HG03103 (cell line): ENCODE measurements around the gene ABCB11.
A peak's percentile ranks its signal among the peaks of the same experiment; 100 is the strongest.
"Not testable (repeated sequence)": the region's sequence is repeated elsewhere in the genome, so short reads cannot be mapped to it uniquely, and the experiment has no call there.

Experiments used
- ATAC-seq: cut with Tn5 transposase; IDR thresholded peaks from one replicate; pipeline ENCODE4 v1.9.1; 2021; ENCODE audit warnings: low read depth; ENCODE audit not compliant: unreplicated experiment

ABCB11 gene

DNA sequence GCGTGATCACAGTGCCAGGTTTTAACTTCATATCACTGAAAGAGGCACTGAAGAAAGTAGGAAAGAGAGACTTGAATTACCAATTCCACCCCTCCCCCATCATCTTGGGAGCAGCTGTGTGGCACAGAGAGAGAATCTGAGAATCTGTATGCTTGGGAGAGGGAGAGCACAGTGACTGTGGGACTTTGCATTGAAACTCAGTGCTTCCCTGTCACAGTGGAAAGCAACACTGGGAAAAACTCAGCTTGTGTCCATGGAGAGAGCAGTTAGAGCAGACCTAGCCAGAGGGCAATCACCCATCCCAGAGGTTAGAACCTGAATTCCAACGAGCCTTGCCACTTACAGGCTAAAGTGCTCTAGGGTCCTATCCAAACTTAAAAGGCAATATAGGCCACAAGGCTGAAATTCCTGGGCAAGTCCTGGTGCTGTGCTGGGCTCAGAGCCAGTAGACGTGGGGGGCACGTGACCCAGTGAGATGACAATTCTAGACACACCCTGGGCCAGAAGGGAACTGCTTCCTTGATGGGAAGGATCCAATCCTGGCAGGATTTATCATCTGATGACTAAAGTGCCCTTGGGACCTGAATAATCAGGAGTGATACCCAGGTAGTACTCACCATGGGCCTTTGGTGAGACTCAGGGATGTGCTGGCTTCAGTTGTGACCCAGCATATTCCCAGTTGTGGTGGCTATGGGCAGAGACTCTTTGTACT, 15.5 kb upstream of the ABCB11 start:
- no peak for ATAC-seq

DNA sequence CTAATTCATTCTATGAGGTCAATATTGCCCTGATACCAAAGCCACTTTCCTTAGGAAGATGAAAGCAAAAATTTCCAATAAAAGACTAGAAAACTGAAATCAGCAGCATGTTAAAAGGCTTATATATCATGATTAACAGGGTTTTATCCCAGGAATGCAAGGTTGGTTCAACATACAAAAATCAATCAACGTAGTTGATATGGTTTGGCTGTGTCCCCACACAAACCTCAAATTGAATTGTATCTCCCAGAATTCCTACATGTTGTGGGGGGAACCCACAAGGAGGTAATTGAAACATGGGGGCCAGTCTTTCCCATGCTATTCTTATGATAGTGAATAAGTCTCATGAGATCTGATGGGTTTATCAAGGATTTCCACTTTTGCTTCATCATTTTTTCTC, 11.7 kb upstream of the ABCB11 start:
- ATAC-seq, result no peak

DNA sequence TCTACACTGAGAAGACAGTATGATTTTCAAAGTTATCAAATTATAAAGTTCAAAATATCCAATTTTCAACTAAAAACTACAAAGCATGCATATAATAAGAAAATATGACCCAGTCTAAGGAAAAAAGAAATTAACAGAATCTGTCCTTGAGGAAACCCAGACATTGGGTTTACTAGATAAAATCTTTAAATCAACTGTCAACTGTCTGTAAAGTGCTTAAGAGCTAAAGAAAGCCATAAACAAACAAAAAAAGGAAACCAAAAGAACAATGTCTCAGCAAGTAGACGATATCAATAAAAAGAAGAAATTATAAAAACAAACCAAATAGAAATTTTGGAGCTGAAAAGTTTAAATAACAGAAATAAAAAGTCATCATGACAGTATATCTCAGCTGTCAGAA, 10.5 kb upstream of the ABCB11 start:
- no peak for ATAC-seq

DNA sequence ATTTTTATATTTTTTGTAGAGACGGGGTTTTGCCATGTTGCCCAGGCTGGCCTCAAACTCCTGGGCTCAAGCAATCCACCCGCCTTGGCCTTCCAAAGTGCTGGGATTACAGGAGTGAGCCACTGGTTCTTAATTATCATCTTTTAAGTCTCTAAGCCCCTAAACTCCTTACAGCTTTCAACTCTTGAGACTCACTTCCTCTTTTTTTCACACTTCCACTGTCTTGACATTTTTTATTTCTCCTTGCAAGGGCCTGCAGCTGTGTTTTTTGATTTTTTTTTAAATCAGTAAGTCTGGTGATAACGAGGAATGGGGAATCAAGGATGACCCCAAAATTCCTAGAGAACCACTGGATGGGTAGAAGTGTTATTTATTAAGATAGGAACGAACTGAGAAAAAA, 8.6 kb upstream of the ABCB11 start:
- no peak for ATAC-seq

DNA sequence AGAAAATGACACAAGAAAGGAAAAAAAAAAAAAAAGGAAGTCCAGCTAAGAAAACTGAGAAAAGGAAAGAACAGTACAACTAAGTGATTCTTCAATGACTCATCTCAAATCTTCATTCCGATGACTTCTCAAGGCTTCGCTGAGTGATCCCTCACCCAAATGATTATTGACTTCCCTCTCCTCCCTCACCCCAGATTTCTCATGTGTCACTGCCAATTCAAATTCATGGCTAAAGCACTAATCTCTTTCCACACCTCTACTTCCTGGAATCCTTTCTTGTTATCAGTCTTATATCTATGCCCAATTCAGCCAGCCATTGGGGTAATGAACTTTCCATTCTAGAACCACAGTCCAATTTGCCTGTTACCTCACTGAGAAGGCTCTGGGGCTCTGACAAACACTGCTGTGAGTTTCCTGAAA, 7.2 kb upstream of the ABCB11 start:
- ATAC-seq, result peak; percentile 46

DNA sequence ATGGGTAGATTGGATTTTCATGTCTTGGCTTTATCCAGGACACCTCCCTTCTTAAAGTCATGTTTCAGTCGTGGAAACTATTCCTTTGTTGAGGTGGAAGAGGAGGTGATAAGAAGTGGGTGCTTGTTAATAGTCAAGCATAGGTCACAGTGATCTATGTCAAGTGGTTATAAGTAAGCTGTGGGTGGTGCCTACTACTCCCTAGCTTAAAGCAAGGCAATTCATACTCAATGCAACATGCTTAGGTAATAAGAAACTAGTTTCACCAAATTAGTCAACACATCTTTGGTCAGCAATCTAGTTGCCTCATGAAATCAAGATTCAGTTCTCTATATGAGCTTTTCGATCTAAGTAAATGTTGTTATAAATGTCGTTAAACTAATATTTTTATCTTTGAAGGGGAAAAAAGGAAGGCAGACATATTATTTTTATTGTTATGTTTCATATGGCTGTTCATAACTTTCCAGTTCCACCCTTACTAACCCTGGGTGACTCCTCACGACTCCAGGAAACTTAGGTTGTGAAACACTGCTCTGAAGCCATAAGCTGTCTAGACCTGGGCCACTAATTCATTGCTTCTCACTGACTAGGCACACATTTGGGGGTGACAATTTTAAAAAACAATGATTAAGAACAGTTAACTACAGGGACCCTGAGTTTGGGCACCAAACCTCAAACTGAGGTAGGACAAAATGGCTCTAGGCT, 5.8 kb upstream of the ABCB11 start:
- ATAC-seq, result no peak

DNA sequence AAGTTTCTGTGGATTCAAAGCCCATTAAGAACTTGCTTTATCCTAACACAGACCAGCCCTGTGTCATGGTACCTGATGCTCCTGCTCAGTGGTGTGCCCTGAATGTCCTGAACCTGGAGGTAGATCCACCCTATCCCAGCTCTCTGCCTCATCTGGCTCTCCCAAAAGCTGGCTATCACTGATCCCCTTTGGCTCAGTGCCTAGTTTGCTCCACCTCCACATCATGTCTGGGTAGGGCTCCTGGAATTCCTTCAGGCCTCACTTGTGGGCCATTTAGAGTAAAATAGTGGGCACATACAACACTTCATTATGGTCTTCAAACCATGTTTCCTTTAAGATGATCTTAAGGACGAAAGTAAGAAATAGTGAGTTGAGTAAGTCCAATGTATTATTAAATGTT, 4.8 kb upstream of the ABCB11 start:
- ATAC-seq, result no peak

DNA sequence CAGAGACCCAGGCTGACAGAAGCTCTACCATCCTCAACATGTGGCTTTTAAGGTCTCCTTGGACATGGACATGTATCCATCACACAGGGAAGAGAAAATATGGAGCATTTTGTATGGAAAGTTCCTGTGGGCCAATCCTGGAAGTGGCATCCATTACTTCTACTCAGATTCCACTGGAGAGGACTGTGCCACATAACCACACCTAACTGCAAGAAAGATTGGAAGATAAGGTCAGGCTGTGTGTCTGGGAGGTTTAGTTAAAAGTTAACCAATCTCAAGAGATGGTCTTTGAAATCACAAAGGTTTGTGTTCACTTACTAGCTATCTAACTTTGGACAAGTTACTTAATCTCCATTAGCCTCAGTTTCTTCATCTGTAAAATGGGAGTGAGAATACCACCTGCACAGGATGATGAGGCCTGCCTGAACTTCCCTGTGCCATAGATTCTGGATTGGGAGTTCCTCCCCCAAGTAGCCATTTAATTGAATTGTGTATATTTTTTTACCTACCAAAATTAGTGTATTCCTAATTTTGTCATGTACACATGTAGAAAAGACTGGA, 3.9 kb upstream of the ABCB11 start:
- ATAC-seq, result no peak

DNA sequence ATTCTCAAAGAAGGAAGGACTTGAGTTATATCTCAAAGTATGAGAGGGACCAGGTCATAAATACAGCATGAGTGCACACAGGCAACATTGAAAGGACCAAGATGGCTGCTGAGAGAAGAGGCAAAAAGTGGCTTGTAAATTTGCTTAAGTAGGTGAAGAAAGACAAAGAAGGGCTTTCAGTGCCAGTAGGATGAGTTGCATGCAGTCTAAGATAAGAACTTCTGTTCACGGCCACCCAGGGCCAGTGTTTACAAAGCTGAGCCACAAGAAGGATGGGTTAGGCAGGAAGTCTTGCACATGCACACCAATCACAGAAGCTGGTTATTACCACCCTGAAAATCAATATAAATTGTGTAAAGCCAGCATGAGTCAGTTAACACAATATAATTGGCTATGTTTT, 3.1 kb upstream of the ABCB11 start:
- no peak for ATAC-seq

DNA sequence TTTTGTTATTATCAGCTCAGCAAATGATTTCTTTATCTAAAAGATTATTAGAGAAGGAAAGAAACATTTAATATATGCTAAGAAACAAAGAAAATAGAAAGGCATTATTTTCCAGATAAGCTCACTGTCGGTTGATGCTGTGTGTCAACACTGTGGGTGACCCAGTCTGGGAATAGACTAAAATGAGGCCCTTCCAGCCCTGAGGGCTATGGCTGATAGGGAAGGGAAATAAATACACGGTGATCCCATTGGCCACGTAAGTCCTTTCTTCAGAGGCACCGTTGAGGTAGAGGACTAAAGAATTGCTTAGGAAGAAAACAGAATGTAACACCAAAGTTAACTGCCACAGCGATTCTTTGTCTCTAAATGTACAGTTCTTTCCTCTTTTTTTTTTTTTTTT, 1.8 kb downstream of the ABCB11 start:
- ATAC-seq, result no peak

DNA sequence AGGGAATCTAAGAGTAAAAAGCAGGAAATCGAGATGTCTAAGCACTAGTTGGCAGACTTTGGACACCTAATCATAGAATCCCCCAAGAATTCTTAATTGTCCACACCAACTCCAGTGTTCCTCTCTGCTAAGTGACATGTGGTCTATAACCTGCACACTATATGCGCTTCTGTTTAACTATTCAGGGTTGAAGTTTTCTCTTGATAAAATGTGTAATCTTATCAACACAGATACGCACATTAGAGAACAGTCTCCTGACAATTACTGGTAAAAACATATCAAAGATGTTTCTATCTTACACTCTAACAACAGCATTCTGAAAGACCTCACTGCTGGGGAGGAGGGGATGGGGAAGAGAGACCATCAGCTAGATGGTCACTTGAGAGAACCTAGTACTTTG, 3.9 kb downstream of the ABCB11 start:
- ATAC-seq, result no peak

DNA sequence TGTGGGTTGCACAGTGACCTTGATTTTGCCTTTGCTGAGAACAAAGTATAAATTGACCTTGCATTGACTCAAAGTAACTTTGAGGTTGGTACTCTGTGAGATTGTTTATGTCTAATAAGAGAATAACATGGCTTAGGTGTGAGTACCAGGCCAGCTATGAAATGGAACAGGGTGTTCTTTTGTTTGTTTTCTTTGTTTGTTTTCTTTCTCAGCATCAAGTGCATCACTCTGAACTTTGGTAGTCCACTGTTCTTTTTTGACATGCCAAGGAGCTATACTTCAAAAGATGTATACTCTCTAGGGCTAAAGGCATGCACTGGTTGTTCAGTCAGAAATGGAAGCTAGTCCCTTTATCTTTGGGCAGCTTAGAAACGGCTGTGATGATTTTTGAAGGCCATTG, 5.1 kb downstream of the ABCB11 start:
- ATAC-seq, result no peak

DNA sequence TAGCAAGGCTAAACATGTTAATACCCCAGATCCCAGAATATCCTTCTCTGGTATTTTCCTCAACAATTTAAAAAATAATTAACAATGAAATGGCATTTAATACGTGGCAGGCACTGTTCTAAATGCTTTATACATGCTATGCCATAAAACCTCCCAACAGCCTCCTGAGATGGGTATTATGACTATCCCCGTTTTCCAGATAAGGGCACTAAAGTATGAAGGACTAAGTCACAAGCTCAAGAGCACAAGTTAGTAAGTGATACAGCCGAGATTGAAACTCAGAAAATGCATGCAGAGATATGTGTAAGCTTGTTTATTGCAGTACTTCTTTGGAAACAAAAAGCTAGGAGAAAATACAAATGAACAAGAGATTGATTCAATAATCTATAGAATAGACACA, 8.0 kb downstream of the ABCB11 start:
- ATAC-seq, result no peak

DNA sequence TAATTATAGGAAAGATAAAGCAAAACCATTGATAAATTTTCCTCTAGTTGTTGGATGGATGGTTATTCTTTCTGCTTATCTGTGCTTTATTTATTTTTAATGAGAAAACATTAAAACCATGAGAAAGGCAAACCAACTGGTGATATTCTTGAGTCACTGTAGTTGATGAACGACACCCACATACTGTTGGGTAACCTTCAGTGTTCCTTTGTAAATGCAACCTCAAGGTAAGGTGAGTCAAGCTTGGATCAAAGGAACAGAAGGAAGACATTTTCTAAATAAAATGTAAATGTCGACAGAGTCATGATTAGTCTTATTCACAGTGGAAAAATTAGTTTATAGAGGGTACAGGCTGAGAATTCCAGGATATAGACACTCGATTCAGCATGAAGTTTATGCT, 12.7 kb downstream of the ABCB11 start:
- no peak for ATAC-seq

DNA sequence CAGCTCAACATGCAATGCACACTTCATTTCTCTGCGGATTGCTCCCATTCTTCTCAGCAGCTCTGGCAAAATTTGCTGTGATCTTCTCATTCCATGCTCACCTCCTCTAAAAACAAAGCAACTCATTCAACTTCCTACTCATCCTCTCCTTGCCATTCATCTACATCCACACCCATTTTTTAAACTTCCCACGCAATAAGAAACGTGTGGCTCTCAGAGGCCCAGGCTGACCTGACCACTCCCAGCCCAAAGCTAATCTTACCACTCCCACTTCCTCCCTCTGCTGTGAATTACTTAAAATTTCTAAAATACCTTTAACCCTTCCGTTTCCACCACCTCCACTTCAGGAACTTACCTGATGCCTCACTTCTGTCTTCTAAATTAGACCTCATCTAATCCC, 15.2 kb downstream of the ABCB11 start:
- ATAC-seq, result no peak

DNA sequence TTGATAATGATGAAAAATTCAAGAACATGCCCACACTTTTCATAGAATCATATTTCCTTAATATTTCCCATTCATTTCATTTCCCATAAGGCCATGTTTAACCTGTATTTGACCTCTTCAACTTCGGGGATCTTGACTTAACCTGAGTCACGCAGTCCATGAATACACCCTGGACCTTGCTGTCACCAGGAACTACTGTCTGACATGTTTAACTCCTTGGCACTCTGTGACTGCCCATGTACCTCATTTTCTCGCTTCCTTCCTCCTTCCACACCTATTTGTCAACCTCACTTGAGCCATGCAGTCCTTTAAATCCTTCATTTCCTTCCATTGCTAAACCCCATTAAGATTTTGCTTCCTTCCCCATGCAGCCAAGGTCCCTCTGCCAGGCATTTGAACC, 16.3 kb downstream of the ABCB11 start:
- no peak for ATAC-seq

DNA sequence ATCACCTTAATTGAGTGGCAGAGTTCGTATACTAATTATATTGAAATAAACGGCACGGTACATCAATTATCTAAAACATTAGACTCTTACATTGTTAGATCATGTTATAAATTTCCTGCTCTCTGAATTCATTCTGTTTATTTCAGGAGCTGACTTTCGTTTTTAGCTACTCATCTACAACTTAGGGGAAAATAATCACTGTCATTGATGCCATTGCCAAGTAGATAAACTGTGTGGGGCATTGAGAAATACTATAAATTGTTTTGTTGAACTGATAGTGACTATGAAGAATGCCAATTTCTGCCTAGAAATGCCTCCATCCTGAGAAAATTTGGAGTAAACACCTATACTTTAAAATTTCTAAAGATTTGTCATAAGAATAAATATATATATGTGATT, 17.5 kb downstream of the ABCB11 start:
- ATAC-seq, result no peak

DNA sequence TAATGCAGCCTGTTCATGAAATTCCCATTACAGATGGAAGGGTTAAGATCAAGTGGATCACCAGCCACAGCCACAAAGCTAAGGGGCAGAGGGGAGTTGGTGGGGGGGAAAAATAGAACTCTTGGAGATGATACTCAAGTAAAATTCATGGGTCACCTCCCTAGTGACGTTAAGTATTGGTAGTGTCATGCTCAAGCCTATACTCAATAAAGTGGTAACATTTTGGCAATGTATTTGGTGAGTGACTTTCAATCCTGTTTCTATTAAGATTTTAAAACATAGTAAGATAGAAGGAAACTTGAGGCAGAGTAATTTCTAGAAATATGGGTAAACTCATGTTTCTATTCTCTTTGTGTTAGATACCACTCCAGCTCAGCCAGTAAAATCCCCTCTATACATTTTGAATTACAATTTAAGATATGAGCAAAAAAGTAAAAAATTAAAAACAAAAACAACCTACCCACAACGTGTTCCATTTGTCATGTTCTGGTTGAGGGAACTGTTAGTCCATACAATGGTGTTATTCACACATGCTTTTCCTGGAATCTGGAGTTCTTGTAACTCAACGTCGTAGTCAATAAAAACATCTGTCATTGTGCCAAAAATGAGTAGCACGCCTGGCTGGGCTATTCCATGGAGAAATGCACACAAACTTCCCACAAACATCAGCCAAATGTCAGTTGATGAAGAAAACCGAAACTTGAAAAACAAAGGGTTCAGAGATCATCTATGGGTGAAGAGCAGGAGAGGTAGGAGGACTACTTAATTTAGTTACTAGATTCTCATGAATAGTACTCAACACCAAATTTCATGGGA, 18.1 kb downstream of the ABCB11 start:
- no peak for ATAC-seq

DNA sequence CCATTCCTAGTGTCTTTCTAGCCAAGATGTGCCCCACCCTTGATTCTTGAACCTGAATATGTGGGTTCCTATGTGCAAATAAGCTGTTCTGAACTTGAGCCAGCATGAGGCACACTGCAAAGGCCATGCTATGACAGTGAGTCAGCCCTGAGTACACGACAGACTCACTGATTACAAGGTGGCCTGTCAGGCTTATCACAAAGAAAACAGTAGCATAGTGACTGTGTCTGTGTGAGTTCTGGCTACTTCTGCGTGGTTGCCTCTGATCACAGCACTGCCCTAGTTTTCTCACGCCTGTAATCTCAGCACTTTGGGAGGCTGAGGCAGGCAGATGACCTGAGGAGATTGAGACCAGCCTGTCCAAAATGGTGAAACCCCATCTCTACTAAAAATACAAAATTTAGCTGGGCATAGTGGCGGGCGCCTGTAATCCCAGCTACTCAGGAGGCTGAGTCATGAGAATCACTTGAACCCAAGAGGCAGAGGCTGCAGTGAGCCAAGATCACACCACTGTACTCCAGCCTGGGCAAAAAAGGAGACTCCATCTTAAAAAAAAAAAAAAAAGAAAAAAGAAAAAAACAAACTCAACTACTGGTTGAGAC, 18.8 kb downstream of the ABCB11 start:
- ATAC-seq, result not testable (repeated sequence)

DNA sequence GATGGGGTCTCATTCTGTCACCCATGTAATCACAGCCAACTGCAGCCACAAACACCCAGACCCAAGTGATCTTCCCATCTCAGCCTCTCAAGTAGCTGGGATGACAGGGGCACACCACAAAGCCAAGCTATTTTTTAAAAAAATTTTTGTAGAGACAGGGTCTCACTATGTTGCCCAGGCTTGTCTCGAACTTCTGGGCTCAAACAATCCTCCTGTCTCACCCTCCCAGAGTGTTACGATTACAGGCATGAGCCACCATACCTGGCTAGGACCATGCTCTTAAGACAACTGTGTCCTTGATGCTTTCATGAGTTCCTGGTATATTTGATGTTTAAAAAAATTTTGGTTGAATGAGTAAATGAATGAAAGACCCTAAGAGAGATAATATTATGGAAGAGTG, 19.4 kb downstream of the ABCB11 start:
- ATAC-seq, result no peak
